ENCODE data around the gene HSDL1.

- peak; percentile 60 for TF ChIP-seq CTCF (IDR thresholded peaks at IDR 0.05; ENCODE audit: low read depth, low read length)
- TF ChIP-seq EZH2phosphoT487 (IDR thresholded peaks at IDR 0.05; ENCODE audit: low read depth), result no peak
Measured at GRCh38 chr16:84175350-84176081, 30.5 kb upstream of the HSDL1 start.
